Hepatic stellate cell (primary cell): ENCODE data around the gene AXIN2.

Experiments
- DNase-seq: peaks from one replicate; pipeline ENCODE4 v3.0.0; 2011; ENCODE audit warnings: low spot score

AXIN2 gene

GRCh38 chr17:65584604-65585521, 23.4 kb upstream of the AXIN2 start:
- no peak for DNase-seq

DNA sequence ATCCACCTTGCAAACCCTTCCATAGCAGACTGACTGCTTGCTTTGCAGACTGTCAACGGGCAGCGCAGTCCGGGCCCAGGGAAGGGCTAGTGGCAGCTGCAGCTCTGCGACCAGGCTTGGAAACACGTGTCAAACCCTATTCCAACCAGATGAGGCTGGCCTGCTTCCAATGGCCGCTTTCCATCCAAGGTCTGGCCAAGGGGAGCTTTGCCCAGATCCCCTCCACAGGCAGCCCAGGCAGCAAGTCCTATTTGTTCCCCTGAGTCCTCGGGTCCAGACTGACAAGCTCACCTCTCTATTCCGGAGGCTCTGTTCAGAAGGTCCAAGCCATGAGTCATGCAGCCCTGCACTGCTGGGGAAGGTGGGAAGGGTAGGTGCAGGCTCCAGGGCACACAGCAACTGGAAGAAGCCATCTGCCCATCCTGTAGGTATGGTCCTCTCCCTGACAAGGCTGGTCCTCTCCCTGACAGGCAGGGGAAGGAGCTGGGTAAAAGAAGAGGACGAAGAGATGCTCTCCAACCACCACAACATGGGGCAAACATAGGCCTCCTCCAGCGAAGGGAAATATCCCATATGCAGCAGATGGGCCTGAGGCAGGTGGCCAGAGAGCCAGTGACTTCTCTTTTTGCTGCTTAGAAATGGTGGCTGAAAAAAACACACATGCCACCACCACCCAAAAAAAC, 22.6 kb upstream of the AXIN2 start:
- no peak for DNase-seq

- no peak for DNase-seq
Observed at GRCh38 chr17:65576939-65577338, 15.5 kb upstream of the AXIN2 start.

- DNase-seq: no peak
Observed at GRCh38 chr17:65573282-65573602, 11.8 kb upstream of the AXIN2 start.

DNA sequence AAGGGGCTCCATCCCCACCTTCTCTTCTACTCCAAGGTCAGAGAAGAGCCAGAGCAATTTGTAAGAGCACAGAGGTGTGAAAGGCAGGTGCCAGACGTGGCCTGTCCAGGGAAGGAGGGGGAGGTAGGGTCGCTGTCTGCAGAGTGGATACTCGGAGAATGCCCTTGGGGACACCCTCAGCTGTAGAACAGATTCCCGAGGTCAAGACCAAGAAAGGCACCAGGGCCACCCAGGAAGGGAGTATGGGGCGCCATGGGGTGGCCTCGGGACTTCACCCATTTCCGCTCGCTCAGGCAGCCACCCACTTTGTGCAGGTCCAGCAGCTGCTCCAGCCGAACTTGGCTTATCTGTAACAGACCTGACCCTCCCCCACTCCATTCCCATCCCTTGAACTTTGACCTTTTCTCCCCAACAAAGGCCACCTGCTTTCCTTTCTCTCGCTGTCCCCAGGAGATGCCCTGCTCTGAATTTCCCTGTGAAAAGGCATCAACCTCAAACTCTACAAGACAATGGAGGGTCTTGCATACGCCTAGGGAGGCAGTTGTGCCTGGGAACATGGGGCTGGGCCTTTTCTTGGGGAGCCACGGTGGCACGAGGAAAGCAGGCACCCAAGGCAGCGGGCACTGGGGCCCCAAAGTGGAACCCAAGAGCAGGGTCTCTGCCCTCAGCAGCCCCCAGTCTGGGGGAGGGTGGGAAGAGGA, 11.3 kb upstream of the AXIN2 start:
- DNase-seq: no peak

GRCh38 chr17:65572186-65572580, 10.7 kb upstream of the AXIN2 start:
- DNase-seq: no peak

- no peak for DNase-seq
Observed at GRCh38 chr17:65568918-65569317, 7.5 kb upstream of the AXIN2 start.

GRCh38 chr17:65567566-65567965, 6.1 kb upstream of the AXIN2 start:
- no peak for DNase-seq

- no peak for DNase-seq
Observed at GRCh38 chr17:65565559-65565958, 4.1 kb upstream of the AXIN2 start.

DNA sequence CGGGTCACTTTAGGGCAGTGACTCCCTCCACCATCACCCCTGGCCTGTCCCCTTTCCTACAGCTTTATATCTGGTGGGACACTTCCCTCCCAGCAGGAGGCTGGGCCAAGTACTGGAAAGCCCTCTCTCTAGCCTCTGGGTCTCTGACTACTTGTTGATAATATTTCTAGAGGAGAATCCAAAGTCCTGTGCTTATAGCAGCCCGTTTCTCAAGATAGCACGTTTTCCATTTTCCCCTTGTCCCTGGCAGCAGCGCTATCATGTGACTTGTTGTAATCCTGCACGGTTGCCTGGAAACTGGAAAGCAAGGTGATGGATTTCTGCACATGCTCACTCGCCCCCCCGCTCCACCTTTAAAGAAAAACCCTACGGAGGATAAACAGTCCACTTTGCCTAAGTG, 3.3 kb upstream of the AXIN2 start:
- DNase-seq: peak; percentile 41

DNA sequence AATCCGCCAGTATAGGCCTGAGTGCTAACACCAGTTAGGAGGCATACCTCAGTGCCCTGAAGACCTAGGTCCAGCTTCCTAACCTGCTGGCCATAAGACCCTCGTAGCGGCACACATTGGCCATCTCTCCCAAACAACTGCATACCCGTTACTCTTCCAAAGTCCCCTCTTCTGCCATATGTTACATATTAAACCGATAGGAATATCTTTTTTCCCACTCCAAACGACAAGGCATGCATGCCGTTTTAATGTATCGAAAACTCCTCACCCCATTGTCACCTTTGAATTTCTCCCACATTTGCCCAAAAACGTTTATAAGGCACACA, 721 bp upstream of the AXIN2 start:
- no peak for DNase-seq

- peak; percentile 84 for DNase-seq
Observed at GRCh38 chr17:65560628-65561451, 608 bp downstream of the AXIN2 start.

DNA sequence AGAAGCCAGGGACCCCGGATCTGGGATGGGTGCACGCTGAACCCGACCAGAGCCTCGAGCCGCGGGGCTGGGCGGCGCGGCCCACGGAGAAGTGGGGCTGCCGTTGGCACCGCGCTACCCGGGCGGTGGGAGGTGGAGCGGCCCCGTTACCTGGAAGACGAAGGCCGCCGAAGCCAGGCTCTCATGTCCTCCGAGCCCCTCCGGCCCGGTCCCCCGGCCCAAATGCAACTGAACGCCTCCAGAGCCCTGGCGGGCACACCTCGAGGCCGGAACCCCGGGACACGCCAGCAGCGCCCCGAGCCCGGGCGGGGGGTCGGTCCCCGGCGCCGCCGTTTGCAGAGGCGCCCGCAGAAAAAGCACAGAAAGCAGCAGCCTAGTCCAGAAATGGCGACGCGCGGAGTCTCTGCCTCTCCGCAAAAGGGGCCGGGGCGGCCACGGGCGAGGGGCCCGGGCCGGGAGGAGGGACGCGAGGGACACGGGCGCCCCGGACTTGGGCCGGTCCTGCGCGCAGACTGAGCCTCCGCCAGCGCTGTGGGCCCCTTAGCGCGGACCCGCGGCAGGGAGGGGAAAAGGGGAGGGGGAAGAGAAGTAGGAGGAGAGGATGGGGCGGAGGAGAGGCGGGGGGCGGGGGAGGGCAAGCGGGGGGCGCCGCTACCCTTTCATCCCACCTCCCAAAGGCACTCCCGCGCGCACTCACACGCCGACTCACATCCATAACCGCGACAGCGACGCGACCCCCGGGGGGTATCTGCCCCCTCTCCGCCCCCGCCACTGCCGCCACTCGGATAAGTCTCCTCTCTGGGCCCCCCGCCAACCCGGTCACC, 1.4 kb downstream of the AXIN2 start:
- peak; percentile 49 for DNase-seq

- peak; percentile 51 for DNase-seq
Observed at GRCh38 chr17:65559461-65559803, 2.0 kb downstream of the AXIN2 start.

DNA sequence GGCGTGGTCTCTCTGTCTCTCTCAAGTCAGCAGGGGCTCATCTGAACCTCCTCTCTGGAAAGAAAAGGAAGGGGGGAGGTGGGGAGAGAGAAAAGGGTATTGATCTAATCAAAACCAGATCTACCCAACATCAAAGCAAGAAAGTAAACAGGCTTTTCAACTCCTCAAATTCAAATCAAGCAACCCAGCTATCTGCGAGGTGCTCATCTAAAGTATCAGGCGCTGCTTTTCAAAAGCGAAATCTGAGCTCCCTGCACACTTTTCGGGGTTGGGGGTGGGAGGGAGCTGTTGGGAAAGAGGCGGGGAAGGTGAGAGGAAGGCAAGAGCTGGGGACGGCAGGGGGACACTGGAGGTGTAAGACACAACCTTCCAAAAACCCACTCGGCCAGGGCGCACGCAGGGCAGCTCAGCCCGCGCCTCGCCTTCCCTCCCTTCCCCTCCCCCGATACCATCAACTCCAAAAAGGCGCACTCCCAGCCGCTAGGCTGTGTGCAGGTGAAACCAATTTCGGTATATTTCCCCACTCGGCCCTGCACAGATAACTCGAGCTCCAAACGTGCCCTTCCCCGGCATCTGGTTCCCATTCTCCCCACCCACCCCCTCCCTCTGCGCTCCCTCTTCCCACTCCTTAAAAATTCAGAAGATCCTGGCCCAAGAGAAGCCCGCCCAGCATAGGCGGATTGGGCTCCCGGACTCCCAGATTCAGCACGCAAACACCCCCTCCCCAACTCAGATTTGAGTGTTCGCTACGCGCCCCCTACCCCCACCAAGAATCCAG, 2.6 kb downstream of the AXIN2 start:
- DNase-seq: peak; percentile 37

- no peak for DNase-seq
Observed at GRCh38 chr17:65558311-65558682, 3.2 kb downstream of the AXIN2 start.

GRCh38 chr17:65557349-65558310, 3.8 kb downstream of the AXIN2 start:
- no peak for DNase-seq

DNA sequence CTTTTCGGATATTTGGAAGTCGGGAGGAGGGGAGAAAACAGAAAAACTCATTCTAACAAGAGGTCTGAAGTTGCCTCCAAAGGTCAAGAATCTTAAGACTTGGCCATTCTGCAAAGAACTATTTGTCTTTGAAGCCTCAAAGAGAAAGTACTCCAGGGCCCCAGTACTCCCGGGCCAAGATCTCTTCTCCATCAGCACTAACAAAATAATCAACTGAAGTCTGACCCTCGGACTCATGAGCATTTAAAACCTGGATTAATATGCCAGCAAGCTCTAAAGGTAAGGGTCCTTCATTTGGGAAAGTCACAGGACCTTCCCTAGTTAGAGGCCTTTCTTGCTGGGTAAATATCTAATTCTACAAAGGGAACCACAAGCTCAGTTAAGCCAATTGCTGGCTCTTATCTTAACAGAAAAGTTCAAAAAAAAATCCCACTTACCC, 4.5 kb downstream of the AXIN2 start:
- DNase-seq: no peak
